Duodenal mucosa (tissue), 2 donors: Measurements from ENCODE around the gene KLK6.

Source experiments
- H3K27ac ChIP-seq: one replicate; pipeline ENCODE4 v1.7.0; 2013; ENCODE audit warnings: low read depth, low read length
- H3K27me3 ChIP-seq, 2 donors: one replicate each; pipeline ENCODE4 v1.7.0; 2013; ENCODE audit warnings: low read length in 2 of 2, control low read depth in 1 of 2; ENCODE audit not compliant: insufficient read depth in 2 of 2, control insufficient read depth in 1 of 2
- H3K36me3 ChIP-seq, 2 donors: one replicate each; pipeline ENCODE4 v1.7.0; 2013; ENCODE audit warnings: low read length in 2 of 2, control low read depth in 1 of 2; ENCODE audit not compliant: insufficient read depth in 2 of 2, control insufficient read depth in 1 of 2
- H3K4me1 ChIP-seq, 2 donors: one replicate each; pipeline ENCODE4 v1.7.0; 2013; ENCODE audit warnings: low read length in 2 of 2, control low read depth in 1 of 2; ENCODE audit not compliant: insufficient read depth in 2 of 2, control insufficient read depth in 1 of 2
- H3K4me3 ChIP-seq, 2 donors: one replicate each; pipeline ENCODE4 v1.7.0; 2013; ENCODE audit warnings: low read length in 2 of 2, low read depth in 1 of 2
- H3K9ac ChIP-seq, 2 donors: one replicate each; pipeline ENCODE4 v1.7.0; 2013; ENCODE audit warnings: low read length in 2 of 2, low read depth in 1 of 2
- H3K9me3 ChIP-seq, 2 donors: one replicate each; pipeline ENCODE4 v1.7.0; 2013; ENCODE audit warnings: low read length in 2 of 2, control low read depth in 1 of 2; ENCODE audit not compliant: control insufficient read depth in 1 of 2

The KLK6 gene

GRCh38 chr19:50932018-50932689 lies 37.2 kb downstream of the KLK6 start:
- Histone ChIP-seq H3K27ac (no peak overlapping the region), H3K4me1 (no peaks in the 10 kb centered on the region), H3K27me3 (peaks cover 0 to 9% of the 10 kb centered on the region in 2 donors), H3K9me3 (no peaks in the 10 kb centered on the region), H3K4me3 (no peak overlapping the region), H3K9ac (no peak overlapping the region), H3K36me3 (no peaks in the 10 kb centered on the region)

- Histone ChIP-seq H3K4me3 (no peak overlapping the region), H3K27ac (no peak overlapping the region), H3K4me1 (no peaks in the 10 kb centered on the region), H3K36me3 (no peaks in the 10 kb centered on the region), H3K9ac (no peak overlapping the region), H3K9me3 (no peaks in the 10 kb centered on the region), H3K27me3 (peaks cover 0 to 9% of the 10 kb centered on the region in 2 donors)
These were observed 38.4 kb downstream of the KLK6 start for GRCh38 chr19:50931023-50931422.

- Histone ChIP-seq H3K9me3 (no peaks in the 10 kb centered on the region), H3K36me3 (no peaks in the 10 kb centered on the region), H3K27ac (no peak overlapping the region), H3K4me3 (no peak overlapping the region), H3K9ac (no peak overlapping the region), H3K4me1 (no peaks in the 10 kb centered on the region), H3K27me3 (peaks cover 0 to 9% of the 10 kb centered on the region in 2 donors)
These were observed 40.6 kb downstream of the KLK6 start for GRCh38 chr19:50928831-50929230.

GRCh38 chr19:50926144-50926543 lies 43.2 kb downstream of the KLK6 start:
- Histone ChIP-seq H3K27ac (no peak overlapping the region), H3K36me3 (no peaks in the 10 kb centered on the region), H3K27me3 (peaks cover 3 to 8% of the 10 kb centered on the region in 2 donors), H3K4me1 (peaks cover 0 to 4% of the 10 kb centered on the region in 2 donors), H3K9me3 (no peaks in the 10 kb centered on the region), H3K9ac (no peak overlapping the region), H3K4me3 (no peak overlapping the region)

- H3K9me3 ChIP-seq: no peaks in the 10 kb centered on the region
- H3K4me1 ChIP-seq: peaks cover 0 to 4% of the 10 kb centered on the region in 2 donors
- H3K36me3 ChIP-seq: no peaks in the 10 kb centered on the region
- no peak overlapping the region for H3K9ac ChIP-seq
- no peak overlapping the region for H3K4me3 ChIP-seq
- H3K27ac ChIP-seq: no peak overlapping the region
- H3K27me3 ChIP-seq: peaks cover 3 to 8% of the 10 kb centered on the region in 2 donors
These were observed 43.7 kb downstream of the KLK6 start for GRCh38 chr19:50925734-50926133.

- H3K4me3 ChIP-seq: no peak overlapping the region
- peaks cover 8% of the 10 kb centered on the region in 2 donors for H3K27me3 ChIP-seq
- peaks cover 0 to 4% of the 10 kb centered on the region in 2 donors for H3K4me1 ChIP-seq
- no peaks in the 10 kb centered on the region for H3K36me3 ChIP-seq
- H3K27ac ChIP-seq: no peak overlapping the region
- no peaks in the 10 kb centered on the region for H3K9me3 ChIP-seq
- no peak overlapping the region for H3K9ac ChIP-seq
These were observed 44.8 kb downstream of the KLK6 start for GRCh38 chr19:50924586-50924985.

- H3K27me3 ChIP-seq: peaks cover 8 to 12% of the 10 kb centered on the region in 2 donors
- H3K9me3 ChIP-seq: no peaks in the 10 kb centered on the region
- H3K9ac ChIP-seq: no peak overlapping the region
- H3K4me3 ChIP-seq: no peak overlapping the region
- no peaks in the 10 kb centered on the region for H3K36me3 ChIP-seq
- peaks cover 0 to 4% of the 10 kb centered on the region in 2 donors for H3K4me1 ChIP-seq
- H3K27ac ChIP-seq: no peak overlapping the region
These were observed 47.0 kb downstream of the KLK6 start for GRCh38 chr19:50922317-50922853.

GRCh38 chr19:50921426-50922316 lies 47.7 kb downstream of the KLK6 start:
- Histone ChIP-seq H3K27ac (no peak overlapping the region), H3K27me3 (peaks cover 8 to 12% of the 10 kb centered on the region in 2 donors), H3K9me3 (no peaks in the 10 kb centered on the region), H3K9ac (no peak overlapping the region), H3K36me3 (no peaks in the 10 kb centered on the region), H3K4me3 (no peak overlapping the region), H3K4me1 (peaks cover 0 to 4% of the 10 kb centered on the region in 2 donors)

- Histone ChIP-seq H3K9me3 (no peaks in the 10 kb centered on the region), H3K36me3 (no peaks in the 10 kb centered on the region), H3K9ac (no peak overlapping the region), H3K4me1 (no peaks in the 10 kb centered on the region), H3K4me3 (no peak overlapping the region), H3K27me3 (peaks cover 20 to 32% of the 10 kb centered on the region in 2 donors), H3K27ac (no peak overlapping the region)
These were observed 53.3 kb downstream of the KLK6 start for GRCh38 chr19:50916069-50916468.
